Inferior parietal cortex (tissue), 1 donor: ENCODE data around the gene NFKB2.

Experiments
- DNase-seq: peaks from one replicate; pipeline ENCODE4 v3.0.0-alpha.2; 2016; ENCODE audit errors: extremely low spot score

The NFKB2 gene

GRCh38 chr10:102422545-102423129 lies 27.1 kb downstream of the NFKB2 start:
- DNase-seq = peak; percentile 60

GRCh38 chr10:102423372-102423968 lies 28.0 kb downstream of the NFKB2 start:
- no peak for DNase-seq

- DNase-seq = no peak
Observed at GRCh38 chr10:102424145-102424544, 28.6 kb downstream of the NFKB2 start.

GRCh38 chr10:102424916-102425315 lies 29.4 kb downstream of the NFKB2 start:
- no peak for DNase-seq

- DNase-seq = no peak
Observed at GRCh38 chr10:102425444-102425843, 29.9 kb downstream of the NFKB2 start.

- no peak for DNase-seq
Observed at GRCh38 chr10:102426803-102427287, 31.3 kb downstream of the NFKB2 start.

GRCh38 chr10:102429468-102429867 lies 34.0 kb downstream of the NFKB2 start:
- DNase-seq = no peak

GRCh38 chr10:102431452-102432124 lies 36.1 kb downstream of the NFKB2 start:
- no peak for DNase-seq

- peak; percentile 98 for DNase-seq
Observed at GRCh38 chr10:102432162-102432950, 36.9 kb downstream of the NFKB2 start, which contains the start of gene CUEDC2. Gene CUEDC2, minus strand, starts transcription at chr10:102432574. Its CDS starts 7,386 bp downstream, at chr10:102425188.

GRCh38 chr10:102433619-102434046 lies 38.1 kb downstream of the NFKB2 start:
- DNase-seq = no peak

GRCh38 chr10:102434394-102435132 lies 39.1 kb downstream of the NFKB2 start:
- no peak for DNase-seq

GRCh38 chr10:102435133-102435497 lies 39.6 kb downstream of the NFKB2 start:
- no peak for DNase-seq

GRCh38 chr10:102435529-102436233 lies 40.2 kb downstream of the NFKB2 start:
- no peak for DNase-seq

- DNase-seq = no peak
Observed at GRCh38 chr10:102436312-102436711, 40.8 kb downstream of the NFKB2 start.

GRCh38 chr10:102437515-102437914 lies 42.0 kb downstream of the NFKB2 start:
- no peak for DNase-seq

GRCh38 chr10:102438374-102438773 lies 42.9 kb downstream of the NFKB2 start:
- DNase-seq = no peak

GRCh38 chr10:102444851-102445250 lies 49.3 kb downstream of the NFKB2 start:
- no peak for DNase-seq

- DNase-seq = peak; percentile 27
Observed at GRCh38 chr10:102449321-102450123, 54.0 kb downstream of the NFKB2 start.

GRCh38 chr10:102450124-102450373 lies 54.5 kb downstream of the NFKB2 start:
- DNase-seq = no peak

- DNase-seq = peak; percentile 68
Observed at GRCh38 chr10:102450374-102451104, 55.0 kb downstream of the NFKB2 start.
